WTC11 (cell line): ENCODE results near the gene MT1M. TPM values are rescaled to one million over a fixed set of nuclear protein-coding genes. Genes with fewer than 3 reads are reported as not detected.

ENCODE experiments used
- ATAC-seq: fragments of 200-7000 bp; cut with Tn5 transposase; 2 replicates; pipeline ENCODE4 v1.10.0; 2021; ENCODE audit warnings: mild to moderate bottlenecking, moderate library complexity
- CTCF ChIA-PET: fragments of 300-600 bp; sonication (Branson Sonifier 250); formaldehyde crosslinking; loops from one replicate; lab custom pipeline; 2021; ENCODE audit warnings: antibody characterized with exemption; lab: Charles Lee
- POLR2A ChIA-PET: fragments of 350-600 bp; sonication (Branson Sonifier 250); formaldehyde crosslinking; loops from one replicate; lab custom pipeline; 2021; ENCODE audit warnings: antibody characterized with exemption; lab: Charles Lee
- DNase-seq: peaks from one replicate; pipeline ENCODE4 v3.0.0; 2021; ENCODE audit warnings: low spot score
- H3K27ac Mint-ChIP-seq: 2 replicates; pipeline ENCODE4 v1.8.0; 2021; ENCODE audit warnings: mixed read lengths
- H3K27me3 Mint-ChIP-seq: 2 replicates; pipeline ENCODE4 v1.8.0; 2021; ENCODE audit warnings: low read depth, mild to moderate bottlenecking, moderate library complexity, mixed read lengths
- H3K36me3 Mint-ChIP-seq: 2 replicates; pipeline ENCODE4 v1.8.0; 2021; ENCODE audit warnings: mixed read lengths
- H3K4me1 Mint-ChIP-seq: 2 replicates; pipeline ENCODE4 v1.8.0; 2022; ENCODE audit warnings: mixed read lengths
- H3K4me3 Mint-ChIP-seq: 2 replicates; pipeline ENCODE4 v1.8.0; 2021; ENCODE audit warnings: mild to moderate bottlenecking, moderate library complexity, mixed read lengths
- H3K9me3 Mint-ChIP-seq: 2 replicates; pipeline ENCODE4 v1.8.0; 2021; ENCODE audit warnings: mixed read lengths
- ATF6 ChIP-seq: sonication (generic); formaldehyde crosslinking; IDR thresholded peaks from 2 replicates; pipeline ENCODE4 v1.8.1; 2023; ENCODE audit warnings: mild to moderate bottlenecking, missing genetic modification reagents
- CBFB ChIP-seq: sonication (generic); formaldehyde crosslinking; IDR thresholded peaks from 2 replicates; pipeline ENCODE4 v1.8.1; 2022; ENCODE audit warnings: mild to moderate bottlenecking, low read depth, missing genetic modification reagents
- CREM ChIP-seq: sonication (generic); formaldehyde crosslinking; IDR thresholded peaks from 2 replicates; pipeline ENCODE4 v1.8.1; 2022; ENCODE audit warnings: mild to moderate bottlenecking, missing genetic modification reagents, moderate library complexity
- CTCF ChIP-seq: fragments of 200-600 bp; IDR thresholded peaks from 2 replicates; pipeline ENCODE4 v1.8.0; 2022; ENCODE audit warnings: antibody characterized with exemption
- FOXP1 ChIP-seq: sonication (generic); formaldehyde crosslinking; IDR thresholded peaks from 2 replicates; pipeline ENCODE4 v1.8.0; 2022; ENCODE audit warnings: missing genetic modification reagents, mild to moderate bottlenecking, moderate library complexity, borderline replicate concordance
- FOXP4 ChIP-seq: sonication (generic); formaldehyde crosslinking; IDR thresholded peaks from 2 replicates; pipeline ENCODE4 v1.8.0; 2022; ENCODE audit warnings: mild to moderate bottlenecking, missing genetic modification reagents
- GRHL2 ChIP-seq: fragments of 250-450 bp; sonication (Bioruptor Pico); IDR thresholded peaks from 2 replicates; pipeline ENCODE4 v1.8.0; 2022; ENCODE audit warnings: mild to moderate bottlenecking, moderate library complexity; ENCODE audit not compliant: insufficient replicate concordance, severe bottlenecking
- IRF1 ChIP-seq: sonication (generic); formaldehyde crosslinking; IDR thresholded peaks from 2 replicates; pipeline ENCODE4 v1.8.0; 2023; ENCODE audit warnings: missing genetic modification reagents
- NFYB ChIP-seq: sonication (generic); formaldehyde crosslinking; conservative IDR thresholded peaks from 2 replicates; pipeline ENCODE4 v1.8.0; 2022; ENCODE audit warnings: low read depth, missing genetic modification reagents
- NR2C2 ChIP-seq: sonication (generic); formaldehyde crosslinking; IDR thresholded peaks from 2 replicates; pipeline ENCODE4 v1.8.0; 2022; ENCODE audit warnings: mild to moderate bottlenecking, missing genetic modification reagents
- PRRX2 ChIP-seq: fragments of 250-450 bp; sonication (Bioruptor Pico); IDR thresholded peaks from 2 replicates; pipeline ENCODE4 v1.8.0; 2021; ENCODE audit warnings: mild to moderate bottlenecking
- RORB ChIP-seq: fragments of 250-450 bp; sonication (Bioruptor Pico); IDR thresholded peaks from 2 replicates; pipeline ENCODE4 v1.9.0; 2021; ENCODE audit warnings: mild to moderate bottlenecking
- SMAD4 ChIP-seq: sonication (generic); formaldehyde crosslinking; IDR thresholded peaks from 2 replicates; pipeline ENCODE4 v1.8.0; 2022; ENCODE audit warnings: mild to moderate bottlenecking, missing genetic modification reagents
- SP1 ChIP-seq: sonication (generic); formaldehyde crosslinking; conservative IDR thresholded peaks from 2 replicates; pipeline ENCODE4 v1.8.1; 2022; ENCODE audit warnings: missing genetic modification reagents
- TCF7 ChIP-seq: sonication (generic); formaldehyde crosslinking; IDR thresholded peaks from 2 replicates; pipeline ENCODE4 v1.8.0; 2022; ENCODE audit warnings: mild to moderate bottlenecking, low read depth, missing genetic modification reagents, moderate library complexity
- USF1 ChIP-seq: sonication (generic); formaldehyde crosslinking; IDR thresholded peaks from 2 replicates; pipeline ENCODE4 v1.8.0; 2022; ENCODE audit warnings: mild to moderate bottlenecking, missing genetic modification reagents
- ZNF263 ChIP-seq: sonication (generic); formaldehyde crosslinking; IDR thresholded peaks from 2 replicates; pipeline ENCODE4 v1.8.1; 2022; ENCODE audit warnings: low read depth, mild to moderate bottlenecking, moderate library complexity, missing genetic modification reagents
- ZNF396 ChIP-seq: fragments of 250-450 bp; sonication (Bioruptor Pico); IDR thresholded peaks from 2 replicates; pipeline ENCODE4 v1.8.0; 2021; ENCODE audit warnings: mild to moderate bottlenecking, moderate library complexity, borderline replicate concordance
- total RNA-seq: library from RNA; stranded (reverse); gene quantifications from 3 replicates; pipeline ENCODE4 v1.2.3, GENCODE V29; 2021
- TF ChIP-seq, protein P1 (sequence below): sonication (generic); formaldehyde crosslinking; IDR thresholded peaks from 2 replicates; pipeline ENCODE4 v1.8.1; 2023; ENCODE audit warnings: mild to moderate bottlenecking, missing genetic modification reagents, borderline replicate concordance

The MT1M gene
- total RNA-seq, 1 experiment from 2014 or later: 4.7 TPM

- H3K27ac Mint-ChIP-seq: no peak overlapping the region
- TF ChIP-seq, protein P1, sequence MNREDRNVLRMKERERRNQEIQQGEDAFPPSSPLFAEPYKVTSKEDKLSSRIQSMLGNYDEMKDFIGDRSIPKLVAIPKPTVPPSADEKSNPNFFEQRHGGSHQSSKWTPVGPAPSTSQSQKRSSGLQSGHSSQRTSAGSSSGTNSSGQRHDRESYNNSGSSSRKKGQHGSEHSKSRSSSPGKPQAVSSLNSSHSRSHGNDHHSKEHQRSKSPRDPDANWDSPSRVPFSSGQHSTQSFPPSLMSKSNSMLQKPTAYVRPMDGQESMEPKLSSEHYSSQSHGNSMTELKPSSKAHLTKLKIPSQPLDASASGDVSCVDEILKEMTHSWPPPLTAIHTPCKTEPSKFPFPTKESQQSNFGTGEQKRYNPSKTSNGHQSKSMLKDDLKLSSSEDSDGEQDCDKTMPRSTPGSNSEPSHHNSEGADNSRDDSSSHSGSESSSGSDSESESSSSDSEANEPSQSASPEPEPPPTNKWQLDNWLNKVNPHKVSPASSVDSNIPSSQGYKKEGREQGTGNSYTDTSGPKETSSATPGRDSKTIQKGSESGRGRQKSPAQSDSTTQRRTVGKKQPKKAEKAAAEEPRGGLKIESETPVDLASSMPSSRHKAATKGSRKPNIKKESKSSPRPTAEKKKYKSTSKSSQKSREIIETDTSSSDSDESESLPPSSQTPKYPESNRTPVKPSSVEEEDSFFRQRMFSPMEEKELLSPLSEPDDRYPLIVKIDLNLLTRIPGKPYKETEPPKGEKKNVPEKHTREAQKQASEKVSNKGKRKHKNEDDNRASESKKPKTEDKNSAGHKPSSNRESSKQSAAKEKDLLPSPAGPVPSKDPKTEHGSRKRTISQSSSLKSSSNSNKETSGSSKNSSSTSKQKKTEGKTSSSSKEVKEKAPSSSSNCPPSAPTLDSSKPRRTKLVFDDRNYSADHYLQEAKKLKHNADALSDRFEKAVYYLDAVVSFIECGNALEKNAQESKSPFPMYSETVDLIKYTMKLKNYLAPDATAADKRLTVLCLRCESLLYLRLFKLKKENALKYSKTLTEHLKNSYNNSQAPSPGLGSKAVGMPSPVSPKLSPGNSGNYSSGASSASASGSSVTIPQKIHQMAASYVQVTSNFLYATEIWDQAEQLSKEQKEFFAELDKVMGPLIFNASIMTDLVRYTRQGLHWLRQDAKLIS (CRISPR knock-in tag): no peak
- TF ChIP-seq ZNF263 (no peak), ZNF396 (no peak), TCF7 (CRISPR knock-in tag) (no peak), FOXP1 (no peak), CBFB (CRISPR knock-in tag) (no peak), IRF1 (CRISPR knock-in tag) (no peak), NFYB (no peak), CTCF (no peak), ATF6 (CRISPR knock-in tag) (no peak), SMAD4 (no peak), PRRX2 (CRISPR knock-in tag) (no peak), FOXP4 (CRISPR knock-in tag) (no peak), RORB (CRISPR knock-in tag) (no peak), CREM (CRISPR knock-in tag) (no peak), NR2C2 (CRISPR knock-in tag) (no peak), USF1 (CRISPR knock-in tag) (no peak), SP1 (CRISPR knock-in tag) (no peak), GRHL2 (no peak)
- H3K9me3 Mint-ChIP-seq: no peaks in the 10 kb centered on the region
- CTCF ChIA-PET: interaction anchor here (1.4 kb wide), 1 partner anchor 16 kb away, joined by 6 read pairs; the partner anchor contains the start of gene MT1E
- H3K36me3 Mint-ChIP-seq: no peaks in the 10 kb centered on the region
- DNase-seq (no peak), ATAC-seq (no peak)
- H3K4me1 Mint-ChIP-seq: peaks cover 27% of the 10 kb centered on the region
- H3K27me3 Mint-ChIP-seq: peaks cover 100% of the 10 kb centered on the region
- no peak overlapping the region for H3K4me3 Mint-ChIP-seq
- POLR2A ChIA-PET: interaction anchor here (1.1 kb wide), 1 partner anchor 36 kb away, joined by 3 read pairs; no protein-coding TSS in a partner anchor
Measured at GRCh38 chr16:56641166-56641565, 8.7 kb downstream of the MT1M start.
